DMS 273 (cell line): ENCODE measurements around the gene KRT32.
"Not testable (repeated sequence)": the region's sequence is repeated elsewhere in the genome, so short reads cannot be mapped to it uniquely, and the experiment has no call there.

ENCODE experiments used
- DNase-seq: peaks from one replicate; lab custom pipeline; 2025; ENCODE audit not compliant: unreplicated experiment; lab: John Stamatoyannopoulos, UW

The KRT32 gene

GRCh38 chr17:41430376-41430775 is 36.8 kb downstream of the KRT32 start:
- DNase-seq, result not testable (repeated sequence)

- no peak for DNase-seq
These were observed 37.5 kb downstream of the KRT32 start for GRCh38 chr17:41429667-41430066.

DNA sequence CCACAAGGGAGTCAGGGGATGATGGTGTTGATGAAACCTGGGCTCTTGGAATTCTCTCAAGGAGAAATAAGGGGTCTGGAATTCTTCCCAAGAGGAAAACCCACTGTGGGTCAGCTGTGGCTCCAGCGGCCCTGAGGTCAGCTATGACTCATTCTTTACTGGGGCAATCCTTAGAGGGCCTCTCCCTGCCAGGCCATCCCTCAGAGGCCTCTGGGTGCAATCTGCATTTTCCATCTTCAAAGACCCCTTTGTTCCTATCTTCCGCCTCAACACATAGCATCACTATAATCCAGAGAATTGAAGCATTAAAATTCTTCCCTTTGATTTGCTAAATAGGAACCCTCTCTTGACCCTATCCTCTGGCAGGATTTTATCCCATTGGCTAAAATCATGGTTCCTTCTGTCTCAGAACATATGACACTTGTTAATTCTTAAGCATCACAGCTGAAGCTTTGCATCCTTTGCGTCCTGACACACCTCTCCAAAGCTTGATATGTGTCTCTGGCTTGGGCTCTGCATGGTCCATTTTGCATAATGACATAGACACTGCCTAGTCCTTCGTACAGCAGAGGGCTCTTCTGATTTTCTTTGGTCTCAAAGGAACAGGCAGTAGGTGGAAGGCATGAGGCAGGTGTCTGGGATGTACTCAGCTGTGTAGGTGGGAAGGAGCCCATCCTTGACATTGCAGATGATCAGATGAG is 38.4 kb downstream of the KRT32 start:
- no peak for DNase-seq

DNA sequence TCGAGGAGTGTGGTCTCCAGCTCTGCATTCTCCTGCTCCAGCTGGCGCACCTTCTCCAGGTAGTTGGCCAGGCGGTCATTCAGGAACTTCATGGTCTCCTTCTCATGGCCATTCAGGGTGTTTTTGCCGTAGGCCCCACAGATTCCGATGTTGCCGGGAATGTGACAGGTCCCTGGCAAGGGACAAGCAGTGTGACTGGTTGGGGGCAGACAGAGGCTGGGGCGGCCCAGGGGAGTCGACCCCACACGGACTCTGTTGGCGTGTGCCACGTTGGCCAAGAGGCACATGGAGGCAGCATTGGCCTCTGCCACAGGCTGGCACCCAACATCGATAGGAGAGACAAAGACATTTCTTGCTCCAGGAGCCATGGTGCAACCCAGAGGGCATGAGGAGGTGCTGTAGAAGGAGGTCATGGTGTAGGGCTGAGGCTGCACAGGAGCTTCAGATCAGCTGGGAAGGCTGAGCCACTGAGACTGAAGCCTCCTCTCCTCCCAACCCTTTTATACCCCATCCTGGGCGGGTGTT is 43.0 kb downstream of the KRT32 start, which contains the start of gene KRT37:
Gene KRT37, minus strand, starts transcription at position 475 of the 525 bp plus-strand sequence. Its CDS starts 62 bp downstream, at position 413.
- no peak for DNase-seq

GRCh38 chr17:41422586-41422985 is 44.6 kb downstream of the KRT32 start:
- not testable (repeated sequence) for DNase-seq

DNA sequence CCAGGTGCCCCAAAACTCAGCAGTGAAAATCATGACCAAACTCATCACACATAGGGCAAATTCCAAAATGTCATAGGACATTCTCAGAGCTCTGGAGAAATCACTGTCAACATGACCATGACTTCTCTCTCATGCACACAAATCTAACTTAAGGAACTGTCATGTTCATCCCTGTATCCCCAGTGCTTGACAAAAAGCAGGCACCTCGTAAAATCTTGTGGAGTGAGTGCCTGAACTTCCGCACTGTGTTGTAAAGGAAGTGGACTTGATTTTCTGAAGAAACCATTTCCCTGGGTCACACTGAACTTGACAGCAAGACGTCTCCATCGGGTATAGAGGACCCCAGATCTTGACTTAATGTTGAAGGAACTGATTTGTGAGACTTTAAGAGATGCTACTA is 45.6 kb downstream of the KRT32 start:
- DNase-seq, result no peak

DNA sequence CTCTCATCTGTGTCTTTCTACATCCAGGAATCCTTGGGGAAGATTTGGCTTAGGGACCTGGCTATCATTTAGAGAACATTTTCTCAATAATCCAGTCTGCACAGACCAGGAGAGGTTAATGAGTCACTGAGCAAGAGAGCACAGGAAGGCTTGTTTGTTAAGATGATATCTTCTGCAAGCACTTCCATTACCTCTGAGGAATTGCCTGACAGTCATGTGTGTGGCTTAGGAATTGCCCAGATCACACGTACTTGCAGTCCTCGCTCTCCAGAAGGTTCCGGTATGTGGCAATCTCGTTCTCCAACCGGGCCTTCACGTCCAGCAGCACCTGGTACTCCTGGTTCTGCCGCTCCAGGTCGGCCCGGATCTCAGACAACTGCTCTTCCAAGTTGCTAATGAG is 46.1 kb downstream of the KRT32 start:
- DNase-seq, result no peak

- DNase-seq, result no peak
These were observed 47.1 kb downstream of the KRT32 start for GRCh38 chr17:41420134-41420533.

DNA sequence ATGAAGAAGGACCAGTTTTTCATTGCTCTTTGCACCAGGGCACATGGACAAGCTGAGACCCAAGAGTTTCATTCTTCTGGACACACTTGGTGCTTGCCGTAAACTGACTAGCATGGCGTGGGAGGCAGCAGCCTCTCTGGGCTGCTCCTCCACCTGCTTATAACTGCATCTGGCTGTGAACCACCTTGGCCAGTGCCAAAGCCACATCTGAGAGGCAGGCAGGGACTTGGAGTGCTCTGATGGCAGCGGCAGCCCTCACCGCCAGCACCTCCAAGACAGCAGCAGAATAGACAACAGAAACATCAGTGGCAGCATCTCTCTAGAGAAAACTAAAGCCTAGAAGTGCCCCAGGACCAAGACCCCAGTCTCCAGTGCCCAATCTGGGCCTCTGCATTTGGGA is 47.5 kb downstream of the KRT32 start:
- no peak for DNase-seq

DNA sequence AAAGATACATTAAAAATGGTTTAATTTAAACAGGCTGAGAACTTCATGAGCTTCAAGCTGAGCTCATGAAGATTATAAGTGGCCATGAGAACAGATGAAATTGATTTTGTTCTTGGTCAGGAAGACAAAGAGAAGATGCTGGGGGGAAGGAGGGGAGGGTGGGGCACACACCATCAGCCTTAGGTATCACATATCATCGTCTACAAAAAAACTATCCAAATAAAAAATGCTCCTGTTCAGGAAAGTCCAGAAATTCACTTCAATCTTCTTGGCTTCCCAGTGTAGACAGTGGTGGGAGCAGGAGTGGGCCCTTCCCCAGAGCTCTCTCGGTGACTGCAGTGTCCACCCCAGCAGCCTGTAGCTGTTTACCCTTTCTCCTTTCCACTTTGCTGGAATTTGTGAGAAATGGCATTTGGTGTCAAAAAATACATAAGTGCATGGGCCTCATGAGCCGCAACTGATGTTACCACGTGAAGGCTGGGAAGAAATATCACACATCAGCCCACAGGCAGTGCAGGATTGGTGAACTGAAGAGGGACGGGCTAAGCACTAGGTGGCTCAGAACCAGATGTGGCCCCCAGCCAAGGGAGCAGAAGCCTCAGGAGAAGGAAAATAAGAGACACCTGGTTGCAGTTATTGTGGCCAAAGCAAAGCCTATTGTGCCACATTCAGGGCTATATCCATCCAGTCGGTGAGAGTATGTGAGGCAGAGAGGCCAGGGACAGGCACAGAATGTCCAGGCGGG is 48.9 kb downstream of the KRT32 start:
- no peak for DNase-seq

DNA sequence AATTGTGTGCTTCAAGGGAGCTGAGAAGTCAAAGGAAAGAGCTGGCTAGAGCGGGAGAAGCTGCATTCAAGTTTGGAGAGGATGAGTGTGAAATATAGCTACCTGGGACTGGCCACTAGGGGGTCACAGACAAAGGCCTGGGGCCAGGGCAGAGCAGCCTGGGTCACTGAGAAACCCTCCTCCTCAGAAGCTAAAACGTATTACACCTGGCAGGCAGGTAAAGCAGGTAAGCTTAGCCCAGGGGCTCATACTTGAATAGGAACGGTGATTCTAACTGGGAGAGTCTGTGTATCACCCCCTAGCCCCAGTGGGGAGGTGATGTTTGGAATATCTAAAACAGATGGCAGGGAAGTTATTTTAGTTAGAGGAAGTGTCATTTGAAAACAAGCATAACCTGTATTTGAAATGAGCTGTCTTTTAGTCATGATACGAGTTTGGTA is 49.6 kb downstream of the KRT32 start:
- DNase-seq, result peak; percentile 18

GRCh38 chr17:41417127-41417526 is 50.1 kb downstream of the KRT32 start:
- DNase-seq, result no peak

DNA sequence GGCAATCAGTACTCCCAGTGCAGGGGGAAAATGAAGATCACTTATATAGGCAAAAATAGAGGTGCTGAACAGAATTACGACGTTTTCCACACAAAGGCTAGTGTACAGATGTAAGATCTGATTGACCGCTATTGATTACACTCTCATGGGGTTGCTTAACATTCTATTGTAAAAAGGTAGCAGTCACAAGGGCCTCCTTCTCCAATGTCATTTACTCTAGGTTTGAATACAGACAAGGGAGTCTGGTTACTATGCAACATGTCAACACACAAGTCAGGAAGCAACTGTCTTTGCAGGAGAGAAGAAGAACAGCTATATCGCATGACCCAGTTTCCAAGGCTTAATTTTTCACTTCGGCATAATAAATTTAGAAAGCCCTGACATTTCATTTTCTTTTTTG is 50.7 kb downstream of the KRT32 start:
- DNase-seq, result no peak

DNA sequence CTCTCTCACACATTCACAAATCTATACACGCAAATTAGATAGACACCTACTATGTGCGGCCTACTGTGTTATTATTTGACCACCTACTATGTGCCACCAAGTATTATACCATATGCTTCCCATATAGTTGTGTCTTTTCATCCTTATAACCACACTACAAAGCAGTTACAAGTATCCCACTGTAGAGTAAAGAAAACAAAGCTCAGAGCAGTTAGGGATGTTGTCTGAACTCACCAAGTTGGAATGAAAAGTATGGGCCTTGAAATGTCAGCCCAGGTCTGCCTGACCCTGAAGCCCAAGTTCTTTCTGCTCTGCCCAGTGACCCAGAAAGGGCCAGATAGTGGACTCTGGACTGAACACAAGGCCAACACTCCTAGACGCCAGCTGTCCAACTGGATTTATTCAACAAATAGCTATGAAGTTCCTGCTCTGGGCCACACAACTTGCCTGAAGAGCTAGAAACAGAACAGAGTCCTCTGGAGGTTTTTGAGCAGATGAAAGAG is 51.3 kb downstream of the KRT32 start:
- DNase-seq, result no peak

- DNase-seq, result no peak
These were observed 51.8 kb downstream of the KRT32 start for GRCh38 chr17:41415411-41415810.

GRCh38 chr17:41413982-41414381 is 53.2 kb downstream of the KRT32 start:
- no peak for DNase-seq

GRCh38 chr17:41413353-41413957 is 53.7 kb downstream of the KRT32 start:
- no peak for DNase-seq

DNA sequence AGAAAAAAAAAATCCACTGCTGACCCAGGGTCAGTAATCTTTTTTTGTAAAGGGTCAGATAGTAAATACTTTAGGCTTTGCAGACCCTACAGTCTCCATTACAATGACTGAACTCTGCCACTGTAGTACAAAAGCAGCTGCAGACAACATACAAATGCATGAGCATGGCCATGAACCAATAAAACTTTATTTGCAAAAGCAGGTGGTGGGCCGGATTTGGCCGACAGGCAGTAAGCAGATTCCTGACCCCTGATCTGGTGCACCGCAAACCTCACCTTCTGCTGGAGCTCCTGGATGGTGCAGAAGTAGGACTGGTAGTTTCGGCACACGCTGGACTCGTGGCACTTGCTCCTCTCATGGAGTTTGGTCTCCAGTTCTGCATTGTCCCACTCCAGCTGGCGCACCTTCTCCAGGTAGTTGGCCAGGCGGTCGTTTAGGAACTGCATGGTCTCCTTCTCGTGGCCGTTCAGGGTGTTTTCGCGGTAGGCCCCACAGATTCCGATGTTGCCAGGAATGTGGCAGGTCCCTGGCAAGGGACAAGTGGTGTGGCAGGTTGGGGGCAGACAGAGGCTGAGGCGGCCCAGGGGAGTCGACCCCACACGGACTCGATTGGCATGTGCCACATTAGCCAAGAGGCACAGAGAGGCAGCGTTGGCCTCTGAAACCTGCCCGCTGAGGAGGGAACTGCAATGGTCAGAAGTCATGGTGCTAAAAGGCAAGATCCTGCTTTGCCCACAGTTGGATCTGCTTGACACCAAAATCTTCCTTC is 55.9 kb downstream of the KRT32 start:
- DNase-seq, result no peak
